H1 (cell line): ENCODE data around the gene EIF1AX. TPM values are rescaled to one million over a fixed set of nuclear protein-coding genes. Genes with fewer than 3 reads are reported as not detected.

ENCODE experiments used
- CTCF ChIA-PET: fragments of 300-600 bp; sonication (Branson Sonifier 250); formaldehyde crosslinking; loops from one replicate; lab custom pipeline; 2021; ENCODE audit not compliant: partially characterized antibody; lab: Charles Lee
- POLR2A ChIA-PET: fragments of 300-600 bp; sonication (Branson Sonifier 250); formaldehyde crosslinking; loops from one replicate; lab custom pipeline; 2021; ENCODE audit warnings: inconsistent platforms; ENCODE audit not compliant: partially characterized antibody; lab: Charles Lee
- DNase-seq, 2 experiments: peaks; one replicate each; pipeline versions ENCODE4 v3.0.0 to v3.0.0-alpha.2; 2010 to 2022; ENCODE audit warnings: low spot score in 2 of 2, low read depth in 1 of 2, mixed read lengths in 1 of 2
- FAIRE-seq: peaks from 2 replicates; lab custom pipeline; 2011; peaks lifted over from hg19 to GRCh38; lab: Jason Lieb, UNC
- H2AFZ ChIP-seq: 2 replicates; pipeline ENCODE4 v1.8.1; 2012; ENCODE audit warnings: low read length, inconsistent platforms
- H2AK5ac ChIP-seq: 2 replicates; pipeline ENCODE4 v1.6.1; 2013; ENCODE audit warnings: low read depth, low read length
- H2BK120ac ChIP-seq: replicated peaks from 2 replicates; pipeline ENCODE3; 2013; ENCODE audit warnings: low read depth, low read length, inconsistent platforms
- H2BK12ac ChIP-seq: 2 replicates; pipeline ENCODE4 v1.6.1; 2013; ENCODE audit warnings: low read depth, low read length
- H2BK15ac ChIP-seq: 2 replicates; pipeline ENCODE4 v1.6.1; 2013; ENCODE audit warnings: low read length
- H2BK20ac ChIP-seq: 2 replicates; pipeline ENCODE4 v1.6.1; 2013; ENCODE audit warnings: low read length
- H2BK5ac ChIP-seq: 2 replicates; pipeline ENCODE4 v1.6.1; 2013; ENCODE audit warnings: low read depth, low read length
- H3K14ac ChIP-seq: 2 replicates; pipeline ENCODE4 v1.6.1; 2013; ENCODE audit warnings: inconsistent platforms; ENCODE audit not compliant: insufficient read length
- H3K18ac ChIP-seq: 2 replicates; pipeline ENCODE4 v1.6.1; 2013; ENCODE audit warnings: low read length; ENCODE audit errors: extremely low read depth
- H3K23ac ChIP-seq: 2 replicates; pipeline ENCODE4 v1.6.1; 2013; ENCODE audit warnings: inconsistent platforms; ENCODE audit not compliant: insufficient read length
- H3K23me2 ChIP-seq: 2 replicates; pipeline ENCODE4 v1.6.1; 2013; ENCODE audit warnings: low read depth, low read length
- H3K27ac ChIP-seq: 2 replicates; pipeline ENCODE4 v1.6.1; 2011; ENCODE audit warnings: low read depth, low read length, inconsistent platforms
- H3K27me3 ChIP-seq, 4 experiments: replicated peaks in 1 of 4; 1 replicate in 1 of 4; 2 replicates in 3 of 4; pipeline versions ENCODE4 v1.6.1 to v1.8.1; 2011 to 2013; ENCODE audit warnings: low read length in 3 of 4, mild to moderate bottlenecking in 3 of 4, inconsistent platforms in 2 of 4, mixed read lengths in 2 of 4, moderate library complexity in 1 of 4; ENCODE audit not compliant: control insufficient read depth in 3 of 4, insufficient read depth in 3 of 4; ENCODE audit errors: extremely low read depth in 1 of 4
- H3K36me3 ChIP-seq, 4 experiments: 2 replicates each; pipeline versions ENCODE4 v1.6.1 to v1.8.1; 2011 to 2013; ENCODE audit warnings: mild to moderate bottlenecking in 4 of 4, low read length in 3 of 4, moderate library complexity in 2 of 4, control low read depth in 1 of 4, inconsistent platforms in 1 of 4; ENCODE audit not compliant: insufficient read depth in 4 of 4, control insufficient read depth in 2 of 4
- H3K4ac ChIP-seq: replicated peaks from 2 replicates; pipeline ENCODE3; 2013; ENCODE audit warnings: low read length, low read depth, mixed read lengths, inconsistent platforms; ENCODE audit not compliant: insufficient read length
- H3K4me1 ChIP-seq, 4 experiments: replicated peaks in 1 of 4; 1 replicate in 1 of 4; 2 replicates in 3 of 4; pipeline versions ENCODE4 v1.6.1 to v1.8.1; 2011 to 2013; ENCODE audit warnings: low read length in 3 of 4, inconsistent platforms in 2 of 4, mixed read lengths in 1 of 4; ENCODE audit not compliant: insufficient read depth in 4 of 4, control insufficient read depth in 3 of 4
- H3K4me2 ChIP-seq, 2 experiments: 2 replicates each; pipeline versions ENCODE4 v1.6.1 to v1.8.1; 2011 to 2013; ENCODE audit warnings: low read depth in 2 of 2, low read length in 2 of 2, control low read depth in 1 of 2, inconsistent platforms in 1 of 2, mild to moderate bottlenecking in 1 of 2; ENCODE audit not compliant: insufficient read depth in 1 of 2
- H3K4me3 ChIP-seq, 4 experiments: fragments of 200-600, 300-600 bp in 1 of 4; sonication (generic), shearing (Covaris generic), sonication (Bioruptor Twin) in 1 of 4; 2 replicates each; pipeline versions ENCODE4 v1.5.1 to v1.8.1; 2011 to 2016; ENCODE audit warnings: low read length in 4 of 4, low read depth in 3 of 4, control low read depth in 2 of 4, inconsistent platforms in 2 of 4, mild to moderate bottlenecking in 2 of 4, mixed read lengths in 1 of 4, moderate library complexity in 1 of 4; ENCODE audit not compliant: insufficient read depth in 2 of 4; ENCODE audit errors: extremely low read depth in 1 of 4
- H3K56ac ChIP-seq: replicated peaks from 2 replicates; pipeline ENCODE3; 2013; ENCODE audit warnings: low read depth, mild to moderate bottlenecking, mixed read lengths, low read length, inconsistent platforms; ENCODE audit not compliant: insufficient read length
- H3K79me1 ChIP-seq: 2 replicates; pipeline ENCODE4 v1.6.1; 2013; ENCODE audit warnings: low read depth, low read length, control low read depth
- H3K79me2 ChIP-seq, 2 experiments: 2 replicates each; pipeline versions ENCODE4 v1.6.1 to v1.8.1; 2012 to 2013; ENCODE audit warnings: low read length in 2 of 2, mild to moderate bottlenecking in 2 of 2, inconsistent platforms in 1 of 2; ENCODE audit not compliant: insufficient read depth in 2 of 2, control insufficient read depth in 1 of 2
- H3K9ac ChIP-seq, 4 experiments: replicated peaks in 1 of 4; 1 replicate in 1 of 4; 2 replicates in 3 of 4; pipeline versions ENCODE4 v1.6.1 to v1.8.1; 2011 to 2013; ENCODE audit warnings: low read depth in 3 of 4, low read length in 3 of 4, control low read depth in 2 of 4, mild to moderate bottlenecking in 2 of 4, moderate library complexity in 2 of 4, inconsistent platforms in 1 of 4; ENCODE audit errors: extremely low read depth in 1 of 4
- H3K9me3 ChIP-seq, 2 experiments: 2 replicates each; pipeline versions ENCODE4 v1.6.1 to v1.8.1; 2012 to 2013; ENCODE audit warnings: mild to moderate bottlenecking in 2 of 2, moderate library complexity in 2 of 2, control low read depth in 1 of 2, inconsistent platforms in 1 of 2, low read depth in 1 of 2, low read length in 1 of 2, mixed read lengths in 1 of 2; ENCODE audit not compliant: insufficient read depth in 2 of 2
- H4K20me1 ChIP-seq, 2 experiments: replicated peaks in 1 of 2; 2 replicates each; pipeline versions ENCODE3 to v1.8.1; 2011 to 2013; ENCODE audit warnings: inconsistent platforms in 2 of 2, low read length in 2 of 2, mild to moderate bottlenecking in 1 of 2; ENCODE audit not compliant: insufficient read depth in 2 of 2, control insufficient read depth in 1 of 2
- H4K5ac ChIP-seq: 2 replicates; pipeline ENCODE4 v1.6.1; 2013; ENCODE audit warnings: low read length, low read depth, mixed read lengths, inconsistent platforms; ENCODE audit not compliant: insufficient read length
- H4K8ac ChIP-seq: 2 replicates; pipeline ENCODE4 v1.8.0; 2013; ENCODE audit warnings: mild to moderate bottlenecking, moderate library complexity, low read length, inconsistent platforms; ENCODE audit not compliant: insufficient read depth; ENCODE audit errors: extremely low read depth
- H4K91ac ChIP-seq: replicated peaks from 2 replicates; pipeline ENCODE3; 2013; ENCODE audit warnings: low read length, mixed read lengths, inconsistent platforms; ENCODE audit not compliant: insufficient read length
- BACH1 ChIP-seq: IDR thresholded peaks from 2 replicates; pipeline ENCODE4 v1.6.1; 2012; ENCODE audit warnings: low read length, improper control_type of control experiment
- CREB1 ChIP-seq: IDR thresholded peaks from 2 replicates; pipeline ENCODE4 v1.6.1; 2012; ENCODE audit warnings: inconsistent platforms
- HDAC2 ChIP-seq, 2 experiments: fragments of 300-600 bp in 1 of 2; sonication (generic) in 1 of 2; IDR thresholded peaks; 2 replicates each; pipeline ENCODE4 v1.6.1; 2011 to 2012; ENCODE audit warnings: low read depth in 2 of 2, low read length in 2 of 2, mild to moderate bottlenecking in 2 of 2, moderate library complexity in 2 of 2, borderline replicate concordance in 1 of 2, inconsistent platforms in 1 of 2
- JUND ChIP-seq: IDR thresholded peaks from 2 replicates; pipeline ENCODE4 v1.6.1; 2011; ENCODE audit warnings: mild to moderate bottlenecking, improper control_type of control experiment, low read length
- NANOG ChIP-seq: IDR thresholded peaks from 2 replicates; pipeline ENCODE4 v1.6.1; 2011; ENCODE audit warnings: low read length, low read depth, mild to moderate bottlenecking, inconsistent platforms; ENCODE audit not compliant: insufficient read depth, poor library complexity, severe bottlenecking
- POU5F1 ChIP-seq: IDR thresholded peaks from 2 replicates; pipeline ENCODE4 v1.6.1; 2011; ENCODE audit warnings: low read depth, mild to moderate bottlenecking, low read length, moderate library complexity
- SIRT6 ChIP-seq: IDR thresholded peaks from one replicate; pipeline ENCODE4 v1.7.1; 2012; ENCODE audit warnings: low read length, inconsistent platforms
- WGBS, 2 experiments: shearing (Covaris generic) in 1 of 2; methylation state at CpG; one replicate each; pipeline versions ENCODE4 v1.1.6 to v1.1.7; 2013 to 2015; ENCODE audit warnings: low lambda C conversion rate in 2 of 2, mixed read lengths in 2 of 2, inconsistent platforms in 1 of 2, low coverage in 1 of 2, missing lambda C conversion rate in 1 of 2; ENCODE audit not compliant: insufficient replicate concordance in 2 of 2, insufficient coverage in 1 of 2, insufficient read length in 1 of 2; ENCODE audit errors: extremely low coverage in 1 of 2, missing lambda C conversion rate in 1 of 2; 5-methylcytosine and 5-hydroxymethylcytosine counted together
- polyA plus RNA-seq, 7 experiments: library from polyadenylated mRNA; depleted of rRNA in 3 of 7; stranded (reverse) in 5 of 7; unstranded in 2 of 7; fragments of >200 nt in 5 of 7; fragments of 200-250 nt in 2 of 7; gene quantifications; 1 replicate in 5 of 7; 2 replicates in 1 of 7; 4 replicates in 1 of 7; pipeline versions ENCODE4 v1.2.1 to v1.2.3, GENCODE V29; 2011 to 2013; ENCODE audit warnings: missing spikeins in 2 of 7, mixed read lengths in 2 of 7
- total RNA-seq: library from RNA; stranded (reverse); fragmentation: NEBNext Ultra II Directional; extraction: Animal tissue kit (Norgen Biotek cat#: 25700); gene quantifications from 2 replicates; pipeline ENCODE4 v1.2.1, GENCODE V29; 2021
- TF ChIP-seq, protein P1 (sequence below): IDR thresholded peaks from 2 replicates; pipeline ENCODE4 v1.6.1; 2012; ENCODE audit warnings: inconsistent platforms
- TF ChIP-seq, protein P2 (sequence below), 3 experiments: IDR thresholded peaks; 1 replicate in 2 of 3; 2 replicates in 1 of 3; pipeline versions ENCODE4 v1.5.1 to v1.6.1; 2011; ENCODE audit warnings: low read length in 3 of 3, mild to moderate bottlenecking in 3 of 3, inconsistent platforms in 2 of 3, low read depth in 1 of 3, moderate library complexity in 1 of 3; ENCODE audit not compliant: insufficient read depth in 1 of 3; ENCODE audit errors: control extremely low read depth in 1 of 3

EIF1AX gene
- total and polyA plus RNA-seq, 2 of the 8 experiments (the other 6 are each of a cell fraction or from before 2014, with no cell fraction given): 34.0 to 175 TPM

DNA sequence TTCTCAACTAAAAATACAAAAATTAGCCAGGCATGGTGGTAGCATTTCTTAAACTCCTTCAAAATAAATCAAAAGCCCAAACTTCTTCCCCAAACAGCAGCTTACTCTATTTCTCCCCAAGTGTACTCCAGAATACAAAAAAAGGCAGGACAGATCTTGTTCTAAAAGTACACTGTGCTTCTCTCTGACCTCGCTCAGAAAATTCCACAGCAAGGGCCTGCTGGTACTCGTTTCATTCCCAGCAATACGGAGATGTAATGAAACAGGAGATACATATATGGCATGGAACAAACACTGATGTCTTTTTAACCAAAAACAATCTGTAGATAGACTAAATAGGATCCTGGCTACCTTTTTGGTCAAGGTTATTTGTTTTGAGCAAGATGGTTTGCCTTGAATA, 50.1 kb downstream of the EIF1AX start:
- H3K79me1 ChIP-seq: no peaks in the 10 kb centered on the region
- H3K4me1 ChIP-seq: no peaks in the 10 kb centered on the region
- no peak overlapping the region for H3K18ac ChIP-seq
- no peak overlapping the region for H3K9ac ChIP-seq
- H4K8ac ChIP-seq: no peak overlapping the region
- 89% methylated on average over 3 of the region's 3 CpGs; no CpG with 5 or more reads in 1 of the 2 experiments for WGBS, 2 experiments
- H3K23me2 ChIP-seq: no peaks in the 10 kb centered on the region
- no peak overlapping the region for H3K56ac ChIP-seq
- no peak for TF ChIP-seq SIRT6
- TF ChIP-seq, protein P1, sequence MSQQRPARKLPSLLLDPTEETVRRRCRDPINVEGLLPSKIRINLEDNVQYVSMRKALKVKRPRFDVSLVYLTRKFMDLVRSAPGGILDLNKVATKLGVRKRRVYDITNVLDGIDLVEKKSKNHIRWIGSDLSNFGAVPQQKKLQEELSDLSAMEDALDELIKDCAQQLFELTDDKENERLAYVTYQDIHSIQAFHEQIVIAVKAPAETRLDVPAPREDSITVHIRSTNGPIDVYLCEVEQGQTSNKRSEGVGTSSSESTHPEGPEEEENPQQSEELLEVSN: no peak
- TF ChIP-seq POU5F1: no peak
- TF ChIP-seq HDAC2 (IDR thresholded peaks at IDR 0.05; ENCODE audit: borderline replicate concordance in 1 of 2, low read depth in 2 of 2, low read length in 2 of 2): no peak
- TF ChIP-seq JUND: no peak
- no peak for TF ChIP-seq NANOG
- no peak for TF ChIP-seq BACH1
- TF ChIP-seq CREB1: no peak
- TF ChIP-seq, protein P2, sequence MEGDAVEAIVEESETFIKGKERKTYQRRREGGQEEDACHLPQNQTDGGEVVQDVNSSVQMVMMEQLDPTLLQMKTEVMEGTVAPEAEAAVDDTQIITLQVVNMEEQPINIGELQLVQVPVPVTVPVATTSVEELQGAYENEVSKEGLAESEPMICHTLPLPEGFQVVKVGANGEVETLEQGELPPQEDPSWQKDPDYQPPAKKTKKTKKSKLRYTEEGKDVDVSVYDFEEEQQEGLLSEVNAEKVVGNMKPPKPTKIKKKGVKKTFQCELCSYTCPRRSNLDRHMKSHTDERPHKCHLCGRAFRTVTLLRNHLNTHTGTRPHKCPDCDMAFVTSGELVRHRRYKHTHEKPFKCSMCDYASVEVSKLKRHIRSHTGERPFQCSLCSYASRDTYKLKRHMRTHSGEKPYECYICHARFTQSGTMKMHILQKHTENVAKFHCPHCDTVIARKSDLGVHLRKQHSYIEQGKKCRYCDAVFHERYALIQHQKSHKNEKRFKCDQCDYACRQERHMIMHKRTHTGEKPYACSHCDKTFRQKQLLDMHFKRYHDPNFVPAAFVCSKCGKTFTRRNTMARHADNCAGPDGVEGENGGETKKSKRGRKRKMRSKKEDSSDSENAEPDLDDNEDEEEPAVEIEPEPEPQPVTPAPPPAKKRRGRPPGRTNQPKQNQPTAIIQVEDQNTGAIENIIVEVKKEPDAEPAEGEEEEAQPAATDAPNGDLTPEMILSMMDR (IDR thresholded peaks at IDR 0.05; ENCODE audit: control extremely low read depth in 1 of 3, insufficient read depth in 1 of 3, low read depth in 1 of 3, low read length in 3 of 3): no peak
- TF ChIP-seq, all 59 proteins: peak for 0
- H3K4me3 ChIP-seq: no peak overlapping the region
- H2BK5ac ChIP-seq: no peak overlapping the region
- no peak overlapping the region for H2BK120ac ChIP-seq
- H3K14ac ChIP-seq: no peak overlapping the region
- no peaks in the 10 kb centered on the region for H3K36me3 ChIP-seq
- H3K79me2 ChIP-seq: no peaks in the 10 kb centered on the region
- no peak overlapping the region for H4K5ac ChIP-seq
- no peak overlapping the region for H3K4ac ChIP-seq
- no peak overlapping the region for H3K27ac ChIP-seq
- no peak overlapping the region for H3K4me2 ChIP-seq
- DNase-seq (no peak), FAIRE-seq (no peak)
- no peaks in the 10 kb centered on the region for H4K20me1 ChIP-seq
- no peaks in the 10 kb centered on the region for H3K27me3 ChIP-seq
- no peak overlapping the region for H3K23ac ChIP-seq
- H2BK12ac ChIP-seq: no peak overlapping the region
- H4K91ac ChIP-seq: no peak overlapping the region
- no peak overlapping the region for H2BK20ac ChIP-seq
- H2AFZ ChIP-seq: no peak overlapping the region
- no peak overlapping the region for H2AK5ac ChIP-seq
- no peaks in the 10 kb centered on the region for H3K9me3 ChIP-seq
- H2BK15ac ChIP-seq: no peak overlapping the region
- POLR2A ChIA-PET: no interaction called here
- CTCF ChIA-PET: interaction anchor here (0.6 kb wide), 1 partner anchor 185 kb away, joined by 4 read pairs; no protein-coding TSS in a partner anchor
